HepG2 (cell line): ENCODE data around the gene GJA10. TPM values are rescaled to one million over a fixed set of nuclear protein-coding genes. Genes with fewer than 3 reads are reported as not detected.

Source experiments
- CTCF ChIP-seq: sonication (generic); formaldehyde crosslinking; IDR thresholded peaks from 2 replicates; pipeline ENCODE4 v1.5.0; 2020; ENCODE audit warnings: mild to moderate bottlenecking, missing genetic modification reagents, moderate library complexity
- FOXA3 ChIP-seq: IDR thresholded peaks from 2 replicates; pipeline ENCODE4 v1.6.1; 2016; ENCODE audit warnings: missing genetic modification reagents, missing compliant biosample characterization
- GMEB1 ChIP-seq: sonication (generic); formaldehyde crosslinking; IDR thresholded peaks from 2 replicates; pipeline ENCODE4 v1.5.1; 2020; ENCODE audit warnings: missing genetic modification reagents, mild to moderate bottlenecking, borderline replicate concordance
- HDAC2 ChIP-seq: sonication (generic); formaldehyde crosslinking; IDR thresholded peaks from 2 replicates; pipeline ENCODE4 v1.4.0; 2020; ENCODE audit warnings: missing genetic modification reagents
- HINFP ChIP-seq: sonication (generic); formaldehyde crosslinking; IDR thresholded peaks from 2 replicates; pipeline ENCODE4 v1.4.0; 2020; ENCODE audit warnings: low read depth, mild to moderate bottlenecking, missing genetic modification reagents
- KAT8 ChIP-seq: IDR thresholded peaks from 2 replicates; pipeline ENCODE4 v1.6.1; 2016; ENCODE audit warnings: missing genetic modification reagents, missing compliant biosample characterization
- MAFG ChIP-seq: sonication (generic); formaldehyde crosslinking; IDR thresholded peaks from 2 replicates; pipeline ENCODE4 v1.5.1; 2020; ENCODE audit warnings: mild to moderate bottlenecking, missing genetic modification reagents
- NFAT5 ChIP-seq: sonication (generic); formaldehyde crosslinking; IDR thresholded peaks from 2 replicates; pipeline ENCODE4 v1.4.0; 2020; ENCODE audit warnings: missing genetic modification reagents
- NR2C2 ChIP-seq: sonication (generic); formaldehyde crosslinking; IDR thresholded peaks from 2 replicates; pipeline ENCODE4 v1.4.0; 2020; ENCODE audit warnings: missing genetic modification reagents, mild to moderate bottlenecking, moderate library complexity, borderline replicate concordance
- SOX6 ChIP-seq, 2 experiments: fragments of 450-650 bp in 1 of 2; sonication (generic) in 1 of 2; formaldehyde crosslinking in 1 of 2; IDR thresholded peaks; 2 replicates each; pipeline versions ENCODE4 v1.4.0 to v1.6.1; 2017 to 2020; ENCODE audit warnings: antibody characterized with exemption in 1 of 2, mild to moderate bottlenecking in 1 of 2, missing genetic modification reagents in 1 of 2
- SRF ChIP-seq: IDR thresholded peaks from 2 replicates; pipeline ENCODE4 v1.6.1; 2011; ENCODE audit warnings: mild to moderate bottlenecking, low read depth, low read length, moderate library complexity
- TCF7 ChIP-seq: sonication (generic); IDR thresholded peaks from 2 replicates; pipeline ENCODE4 v1.6.1; 2016; ENCODE audit warnings: antibody characterized with exemption, low read depth
- WIZ ChIP-seq: sonication (generic); formaldehyde crosslinking; IDR thresholded peaks from 2 replicates; pipeline ENCODE4 v1.5.1; 2020; ENCODE audit warnings: mild to moderate bottlenecking, missing genetic modification reagents
- ZNF143 ChIP-seq: sonication (generic); formaldehyde crosslinking; IDR thresholded peaks from 2 replicates; pipeline ENCODE4 v1.4.0; 2020; ENCODE audit warnings: missing genetic modification reagents
- polyA plus RNA-seq, 8 experiments: library from polyadenylated mRNA; depleted of rRNA in 3 of 8; stranded (reverse) in 7 of 8; unstranded in 1 of 8; fragments of >200 nt; fragmentation: Illumina TruSeq in 4 of 8; extraction: Trizol in 4 of 8; gene quantifications; 2 replicates each; pipeline versions ENCODE4 v1.2.1 to v1.2.3, GENCODE V29; 2011 to 2016; ENCODE audit warnings: low read depth in 4 of 8, missing spikeins in 1 of 8, mixed read lengths in 1 of 8; ENCODE audit not compliant: insufficient read depth in 1 of 8
- total RNA-seq, 5 experiments: library from RNA; depleted of rRNA; stranded (reverse); fragments of >200 nt; fragmentation: Illumina TruSeq; extraction: Trizol; gene quantifications; 2 replicates each; pipeline ENCODE4 v1.2.3, GENCODE V29; 2016; ENCODE audit warnings: low read depth in 1 of 5
- TF ChIP-seq, protein P1 (sequence below): IDR thresholded peaks from 2 replicates; pipeline ENCODE4 v1.6.1; 2018; ENCODE audit warnings: missing genetic modification reagents, mild to moderate bottlenecking, missing compliant biosample characterization
- TF ChIP-seq, protein P2 (sequence below): IDR thresholded peaks from 2 replicates; pipeline ENCODE4 v1.6.1; 2012; ENCODE audit warnings: inconsistent platforms

The GJA10 gene
- total and polyA plus RNA-seq, 2 of the 13 experiments (the other 11 are each of a cell fraction or from before 2014, with no cell fraction given): not detected

GRCh38 chr6:89941031-89941762 is 46.9 kb downstream of the GJA10 start (continued):
- TF ChIP-seq HINFP (no peak), SOX6 (IDR thresholded peaks at IDR 0.05) (no peak), SOX6 (CRISPR knock-in tag; IDR thresholded peaks at IDR 0.05) (peak; percentile 52; the same call in 1 of the 2 replicates), MAFG (CRISPR knock-in tag) (no peak), GMEB1 (CRISPR knock-in tag) (no peak), NR2C2 (CRISPR knock-in tag) (no peak), KAT8 (CRISPR knock-in tag) (no peak), CTCF (0 out of 2 replicates have a peak, but pooled peaks have one; percentile 1), NFAT5 (CRISPR knock-in tag) (no peak), WIZ (no peak), TCF7 (peak; percentile 27; the same call in 1 of the 2 replicates), ZNF143 (no peak), SRF (no peak), FOXA3 (CRISPR knock-in tag) (peak; percentile 39; the same call in 1 of the 2 replicates), HDAC2 (CRISPR knock-in tag) (0 out of 2 replicates have a peak, but pooled peaks have one; percentile 13)
- TF ChIP-seq, protein P1, sequence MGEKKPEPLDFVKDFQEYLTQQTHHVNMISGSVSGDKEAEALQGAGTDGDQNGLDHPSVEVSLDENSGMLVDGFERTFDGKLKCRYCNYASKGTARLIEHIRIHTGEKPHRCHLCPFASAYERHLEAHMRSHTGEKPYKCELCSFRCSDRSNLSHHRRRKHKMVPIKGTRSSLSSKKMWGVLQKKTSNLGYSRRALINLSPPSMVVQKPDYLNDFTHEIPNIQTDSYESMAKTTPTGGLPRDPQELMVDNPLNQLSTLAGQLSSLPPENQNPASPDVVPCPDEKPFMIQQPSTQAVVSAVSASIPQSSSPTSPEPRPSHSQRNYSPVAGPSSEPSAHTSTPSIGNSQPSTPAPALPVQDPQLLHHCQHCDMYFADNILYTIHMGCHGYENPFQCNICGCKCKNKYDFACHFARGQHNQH (CRISPR knock-in tag): no peak
- TF ChIP-seq, protein P2, sequence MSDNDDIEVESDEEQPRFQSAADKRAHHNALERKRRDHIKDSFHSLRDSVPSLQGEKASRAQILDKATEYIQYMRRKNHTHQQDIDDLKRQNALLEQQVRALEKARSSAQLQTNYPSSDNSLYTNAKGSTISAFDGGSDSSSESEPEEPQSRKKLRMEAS: 0 out of 2 replicates have a peak, but pooled peaks have one; percentile 23
